HTR-8/SVneo (cell line): ENCODE results near the gene PTPRK.
A peak's percentile ranks its signal among the peaks of the same experiment; 100 is the strongest.

Source experiments
- DNase-seq: peaks from one replicate; pipeline ENCODE4 v3.0.0; 2011; ENCODE audit warnings: low spot score, mixed read lengths; ENCODE audit not compliant: insufficient read length
- FAIRE-seq: peaks from 2 replicates; lab custom pipeline; 2011; peaks lifted over from hg19 to GRCh38; lab: Jason Lieb, UNC

Gene PTPRK

DNA sequence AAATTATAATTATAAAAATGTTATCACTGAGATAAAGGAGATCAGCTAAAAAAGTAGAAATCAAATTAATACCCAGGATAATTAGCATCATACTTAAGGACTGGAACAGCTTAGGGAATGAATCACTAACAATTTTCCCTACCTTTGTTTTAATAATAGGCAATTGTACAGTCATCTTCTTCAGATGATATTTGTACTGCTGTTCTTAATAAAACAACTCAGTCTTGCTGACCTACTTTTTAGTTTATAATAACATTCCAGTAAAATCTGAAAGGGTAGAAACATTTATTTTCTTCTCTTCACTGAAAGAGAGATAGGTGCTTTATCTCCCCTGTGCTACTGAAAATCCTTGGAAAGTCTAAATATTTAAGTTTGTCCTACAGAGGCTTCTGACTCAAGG is 348.3 kb downstream of the PTPRK start:
- no peak for DNase-seq
- no peak for FAIRE-seq

DNA sequence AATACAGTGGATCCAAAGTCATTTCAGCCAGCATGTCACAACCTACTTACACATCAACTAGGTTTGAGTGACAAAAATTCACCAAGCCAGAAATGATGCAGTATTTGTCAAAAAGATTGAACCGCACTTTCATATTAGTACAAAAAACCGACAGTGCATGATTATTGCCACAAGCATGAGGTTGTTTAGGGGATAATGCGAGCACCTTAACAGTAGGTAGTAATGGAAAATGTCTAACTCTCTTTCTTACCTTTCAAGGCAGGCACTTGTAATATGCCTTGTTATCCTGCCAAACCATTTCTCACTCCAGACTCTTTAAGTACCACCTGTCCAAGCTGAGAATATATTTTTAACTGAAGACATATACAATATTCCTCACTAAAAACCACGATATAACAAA is 349.2 kb downstream of the PTPRK start:
- FAIRE-seq (no peak), DNase-seq (no peak)

DNA sequence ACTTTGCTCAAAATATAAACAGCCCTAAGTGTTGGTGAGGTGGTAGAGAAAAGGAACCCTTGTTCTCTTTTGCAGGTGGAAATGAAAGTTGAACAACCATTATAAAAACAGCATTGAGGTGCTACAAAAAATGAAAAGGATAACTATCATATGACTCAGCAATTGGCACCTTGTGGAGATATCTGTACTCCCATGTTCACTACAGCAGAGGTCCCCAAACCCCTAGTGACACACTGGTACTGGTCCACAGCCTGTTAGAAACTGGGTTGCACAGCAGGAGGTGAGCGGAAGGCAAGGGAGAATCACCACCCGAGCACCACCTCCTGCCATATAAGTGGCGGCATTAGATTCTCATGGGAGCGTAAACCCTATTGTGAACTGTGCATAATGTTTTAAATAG is 352.2 kb downstream of the PTPRK start:
- no peak for DNase-seq
- FAIRE-seq = no peak

DNA sequence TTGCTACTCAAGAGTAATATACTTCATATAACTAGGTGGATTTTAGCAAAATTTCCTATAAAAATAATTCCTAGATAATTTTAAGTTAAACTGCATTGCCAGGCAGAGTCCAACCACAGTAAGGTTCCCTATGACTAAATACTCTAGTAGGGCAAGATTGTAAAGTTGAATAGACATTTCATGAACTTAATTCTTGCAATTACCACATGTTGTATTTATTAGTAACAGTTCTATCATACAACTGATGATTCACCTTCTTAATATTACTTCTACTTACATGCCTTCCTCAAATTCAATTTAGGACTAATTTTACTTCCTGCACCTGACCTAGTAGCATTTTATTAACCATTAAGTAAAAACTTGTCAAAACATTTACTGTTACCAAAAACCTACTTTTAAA is 352.8 kb downstream of the PTPRK start:
- FAIRE-seq = no peak

DNA sequence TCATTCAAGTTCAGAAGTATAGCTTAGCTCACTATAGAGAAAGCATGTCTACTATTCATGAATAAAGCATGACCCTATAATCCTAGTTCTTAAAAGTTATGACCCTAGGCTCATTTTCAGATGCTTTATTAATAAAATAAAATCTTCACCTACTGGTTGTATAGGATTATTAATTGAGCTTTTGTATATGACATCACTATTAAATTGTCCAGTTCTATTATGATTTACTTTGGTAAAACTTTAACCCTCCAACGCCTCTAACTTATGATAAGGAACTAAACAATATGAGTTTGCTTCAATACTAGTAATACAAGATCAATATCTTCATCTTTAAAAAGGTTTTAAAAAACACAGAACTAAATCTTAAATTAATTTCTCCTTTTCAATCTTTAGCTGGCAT is 356.1 kb downstream of the PTPRK start:
- FAIRE-seq (no peak), DNase-seq (no peak)

More for the DNA sequence above, 352.8 kb downstream of the PTPRK start:
- DNase-seq = no peak

DNA sequence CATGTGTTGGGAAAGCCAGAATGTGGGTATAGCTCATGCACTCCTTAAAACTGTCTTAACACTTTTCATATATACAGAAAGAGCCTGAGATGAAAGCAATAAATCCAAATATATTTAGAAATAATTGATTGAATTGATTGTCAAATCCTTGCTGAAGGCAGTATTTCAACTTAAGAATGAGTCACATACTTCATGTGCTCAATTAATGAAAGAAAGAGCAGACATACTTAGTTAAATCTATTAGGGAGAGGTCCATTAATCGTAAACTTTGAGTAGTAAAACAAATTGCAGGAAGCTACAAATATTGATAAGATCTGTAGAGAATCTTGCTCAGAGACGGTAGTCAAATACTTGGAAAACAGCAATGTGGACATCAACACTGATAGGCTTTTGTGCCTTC is 358.0 kb downstream of the PTPRK start:
- no peak for DNase-seq
- no peak for FAIRE-seq

DNA sequence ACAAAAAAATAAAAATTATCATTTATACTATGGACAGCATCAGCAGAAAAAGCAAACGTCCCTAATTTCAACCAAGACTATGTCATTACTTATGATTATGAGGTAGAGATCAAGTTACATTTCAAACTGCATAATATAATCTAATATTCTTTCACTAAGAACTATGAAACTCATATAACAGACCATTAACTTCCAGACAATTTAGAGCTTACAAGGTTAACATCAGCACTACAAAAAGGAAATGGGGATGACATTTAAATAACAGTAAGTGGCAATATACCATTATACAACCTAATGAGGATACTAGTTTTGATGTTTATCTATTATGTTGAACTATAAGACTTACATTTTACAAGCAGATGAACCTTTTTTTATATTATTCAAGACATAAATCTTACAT is 358.6 kb downstream of the PTPRK start:
- DNase-seq (no peak), FAIRE-seq (no peak)

DNA sequence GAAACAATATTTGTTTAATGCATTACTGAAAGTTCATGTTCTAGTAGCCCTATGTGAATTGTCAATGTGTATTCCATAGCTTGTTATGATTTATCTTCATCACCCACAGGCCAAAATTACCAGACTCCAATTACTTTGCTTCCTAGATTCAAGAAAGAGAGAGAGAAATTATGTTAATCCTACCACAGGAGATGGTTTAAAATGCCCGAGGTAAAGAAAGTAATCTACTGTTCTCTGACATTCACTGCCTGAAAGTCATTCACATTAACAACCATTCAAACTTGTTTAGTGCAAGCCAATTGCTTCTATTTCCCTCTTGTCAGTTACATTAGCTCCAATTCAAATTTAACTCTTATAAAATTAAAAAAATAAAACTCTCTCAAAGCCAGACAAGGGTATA is 359.1 kb downstream of the PTPRK start:
- no peak for FAIRE-seq

DNA sequence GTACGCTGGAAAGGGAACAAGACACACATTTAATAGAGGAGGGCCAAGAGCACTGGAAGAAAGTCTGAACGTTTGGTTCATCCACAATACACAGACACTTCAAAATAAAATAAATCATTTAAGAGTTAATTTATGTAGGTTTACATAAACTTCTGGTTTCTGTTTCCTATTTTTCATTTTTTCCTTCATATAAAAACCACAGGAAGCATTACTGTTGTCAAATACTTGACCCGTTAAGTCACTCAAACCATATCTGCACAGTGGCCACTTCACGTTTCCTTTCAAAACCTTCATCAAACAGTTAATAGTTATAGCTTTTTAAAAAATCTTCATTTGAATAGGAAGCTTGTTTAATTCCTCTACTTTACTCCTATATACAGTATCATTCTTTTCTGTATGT is 361.9 kb downstream of the PTPRK start:
- FAIRE-seq (no peak), DNase-seq (no peak)

More for the DNA sequence above, 359.1 kb downstream of the PTPRK start:
- no peak for DNase-seq

DNA sequence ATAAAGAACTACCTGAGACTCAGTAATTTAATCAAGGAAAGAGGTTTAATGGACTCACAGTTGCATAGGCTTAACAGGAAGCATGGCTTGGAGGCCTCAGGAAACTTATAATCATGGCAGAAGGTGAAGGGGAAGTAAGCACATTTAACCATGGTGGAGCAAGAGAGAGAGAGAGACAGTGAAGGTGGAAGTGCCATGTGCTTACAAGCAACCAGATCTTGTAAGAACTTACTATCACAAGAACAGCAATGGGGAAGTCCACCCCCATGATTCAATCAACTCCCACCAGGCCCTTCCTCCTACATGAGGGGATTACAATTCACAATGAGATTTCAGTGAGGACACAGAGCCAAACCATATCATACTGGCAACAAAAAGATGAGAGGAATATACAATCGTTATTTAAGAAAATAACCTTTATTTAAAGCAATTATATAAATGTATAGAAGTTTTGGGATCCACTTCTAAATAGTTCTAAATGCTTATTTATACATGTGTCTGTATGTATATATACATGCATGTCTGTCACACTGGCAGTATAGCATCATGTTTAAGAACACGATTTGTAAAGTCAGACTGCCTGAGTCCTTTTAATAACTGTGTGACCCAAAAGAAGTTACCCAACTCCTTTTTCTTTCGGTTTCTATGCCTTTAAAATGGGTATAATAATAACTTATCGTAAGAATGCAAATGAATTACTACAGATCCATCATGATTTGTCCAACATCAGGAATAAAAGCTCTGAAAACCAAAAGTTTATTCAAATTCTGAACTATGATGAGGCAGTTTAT is 363.9 kb downstream of the PTPRK start:
- FAIRE-seq (no peak), DNase-seq (no peak)

DNA sequence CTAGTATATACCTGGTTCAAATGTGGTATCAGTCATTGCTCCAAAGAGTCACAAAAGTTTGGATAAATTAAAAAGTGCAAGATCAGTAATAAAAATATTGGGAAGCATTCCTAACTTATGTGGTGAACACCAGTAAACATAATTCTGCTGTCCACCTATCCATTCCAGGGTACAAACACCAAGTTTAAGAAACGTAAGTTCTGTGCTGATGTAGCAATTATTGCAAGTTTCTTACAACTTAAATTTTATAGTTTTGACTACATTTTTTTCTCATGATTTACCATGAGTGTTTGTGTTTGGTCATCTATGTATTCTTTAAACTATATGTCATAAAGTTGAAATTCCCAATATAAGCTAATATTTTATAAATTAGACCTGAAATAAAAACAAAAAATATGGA is 364.6 kb downstream of the PTPRK start:
- FAIRE-seq = no peak
- DNase-seq = no peak

DNA sequence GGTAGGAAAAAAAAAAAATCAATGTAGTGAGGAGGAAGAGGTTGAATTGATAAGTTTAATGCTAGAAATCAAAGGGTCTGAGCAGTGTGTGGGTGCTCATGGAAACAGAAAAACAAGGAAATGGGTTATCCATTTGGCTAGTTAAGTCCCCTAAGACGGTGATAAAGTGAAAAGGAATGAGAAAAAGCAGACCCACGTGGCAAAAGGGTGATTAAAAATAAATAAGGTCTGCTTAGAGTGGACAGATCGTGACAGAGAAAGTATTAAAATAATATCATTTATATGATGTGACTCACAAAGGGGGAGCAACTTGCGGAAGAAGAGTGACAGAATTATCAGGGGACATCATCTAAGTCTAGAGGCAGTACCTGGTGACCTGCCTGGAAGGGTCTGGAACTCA is 367.8 kb downstream of the PTPRK start:
- FAIRE-seq = no peak
- no peak for DNase-seq

DNA sequence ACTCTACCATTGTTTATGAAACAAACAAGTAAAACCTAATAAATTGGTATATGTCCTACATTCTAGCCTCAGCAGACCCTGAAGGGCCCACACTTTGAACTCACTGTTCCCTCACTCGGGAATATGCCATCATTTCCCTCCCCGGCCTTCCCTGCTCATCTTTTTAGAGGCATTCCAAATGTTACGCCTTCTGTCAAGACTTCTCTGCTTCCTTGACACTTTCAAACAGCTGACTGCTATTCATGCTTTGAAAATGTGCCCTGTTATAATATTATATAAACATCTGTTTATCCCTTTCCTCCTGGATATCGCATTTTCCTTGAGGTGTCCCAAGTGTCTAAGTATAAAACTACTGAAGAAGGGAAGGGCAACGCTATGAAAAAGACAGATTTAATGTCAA is 370.0 kb downstream of the PTPRK start:
- DNase-seq = no peak
- FAIRE-seq = no peak

DNA sequence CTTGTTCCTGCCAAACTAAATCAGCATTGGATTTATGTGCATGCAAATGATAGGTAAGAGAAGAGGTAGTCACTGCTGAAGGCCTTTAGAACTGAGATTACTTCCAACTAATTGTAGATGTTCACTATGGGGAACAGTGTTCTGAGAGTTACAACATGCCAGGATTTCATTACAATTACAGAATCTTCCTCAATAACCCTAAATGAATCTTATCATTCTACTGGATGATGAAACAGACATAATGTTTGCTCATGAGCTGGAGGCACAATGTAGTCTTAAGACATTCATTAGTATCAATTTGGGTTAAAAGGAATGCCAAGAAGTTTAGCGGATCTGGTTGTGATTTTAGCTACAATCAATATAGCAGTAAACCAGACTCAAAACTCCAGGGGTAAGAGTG is 370.6 kb downstream of the PTPRK start:
- FAIRE-seq (no peak), DNase-seq (no peak)

DNA sequence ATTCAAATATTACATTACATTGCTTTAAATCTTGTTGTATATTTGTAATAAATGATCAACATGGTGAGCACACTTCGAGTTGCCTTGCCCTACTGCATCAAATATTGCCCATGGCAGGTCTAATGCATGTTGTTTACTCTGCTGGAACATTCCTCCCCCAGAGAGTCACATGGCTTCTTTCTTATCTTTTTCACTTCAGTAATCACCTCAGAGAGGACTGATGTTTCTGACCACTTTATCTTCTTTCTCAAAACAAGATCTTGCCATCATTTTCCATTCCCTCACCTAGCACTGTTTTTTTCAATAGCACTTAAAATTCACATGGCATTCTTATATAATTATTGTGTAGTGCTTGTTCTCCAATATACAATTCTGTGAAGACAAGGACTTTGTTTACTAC is 376.1 kb downstream of the PTPRK start:
- no peak for FAIRE-seq
- DNase-seq = no peak

DNA sequence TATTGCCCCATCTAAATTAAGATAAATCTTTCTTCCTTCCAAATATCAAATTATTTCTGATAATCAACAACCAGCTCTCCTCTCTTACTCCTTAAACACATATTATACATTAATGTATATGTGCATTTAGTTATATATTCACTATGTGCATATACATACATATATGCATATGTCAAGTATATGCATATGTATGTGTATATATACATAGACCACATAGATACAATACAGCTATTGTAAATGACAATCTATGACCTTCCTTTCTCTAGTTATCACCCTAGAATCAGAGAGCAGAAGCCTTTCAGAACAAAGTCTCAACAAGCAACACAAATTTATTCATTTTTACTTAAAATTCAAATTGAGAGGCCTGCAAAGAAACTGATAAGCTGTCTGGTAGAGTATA is 378.5 kb downstream of the PTPRK start:
- FAIRE-seq (no peak), DNase-seq (no peak)

DNA sequence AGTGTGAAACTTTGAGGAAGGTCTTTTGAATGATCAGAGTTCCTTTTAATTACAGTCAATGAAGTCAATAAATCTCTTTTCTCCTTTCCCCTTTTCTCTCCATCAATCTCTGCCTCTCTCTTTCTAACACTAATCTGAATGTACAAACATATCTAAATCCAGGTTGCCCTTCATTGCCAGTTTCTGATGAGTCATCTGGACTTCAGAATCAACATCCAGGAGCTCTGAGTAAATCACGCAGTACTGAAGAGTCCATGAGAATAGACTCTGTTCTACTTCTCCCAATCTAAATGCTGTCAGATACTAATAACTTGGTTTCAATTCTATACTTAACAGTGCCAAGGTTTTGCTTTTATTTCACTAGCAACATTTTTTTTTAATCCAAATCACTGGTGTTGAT is 380.9 kb downstream of the PTPRK start:
- DNase-seq (no peak), FAIRE-seq (no peak)

DNA sequence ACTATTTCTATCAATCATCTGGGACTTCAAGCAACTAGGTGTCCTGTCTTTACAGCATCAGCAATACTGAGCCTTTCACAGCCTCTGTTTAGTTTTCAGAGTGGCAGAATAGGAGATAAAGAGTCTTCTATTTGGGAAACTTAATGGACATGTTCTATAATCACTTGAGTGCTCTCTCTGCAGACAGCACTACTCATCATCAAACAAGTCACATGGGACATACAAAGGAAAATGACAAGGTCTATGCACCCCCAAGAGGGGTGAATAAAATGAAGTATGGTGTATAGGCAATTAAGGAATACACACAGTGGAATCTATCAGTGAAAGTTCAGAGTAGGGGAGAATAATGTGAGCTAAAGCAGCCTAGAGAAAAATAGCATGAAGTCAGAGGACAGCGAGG is 381.7 kb downstream of the PTPRK start:
- DNase-seq (no peak), FAIRE-seq (no peak)

DNA sequence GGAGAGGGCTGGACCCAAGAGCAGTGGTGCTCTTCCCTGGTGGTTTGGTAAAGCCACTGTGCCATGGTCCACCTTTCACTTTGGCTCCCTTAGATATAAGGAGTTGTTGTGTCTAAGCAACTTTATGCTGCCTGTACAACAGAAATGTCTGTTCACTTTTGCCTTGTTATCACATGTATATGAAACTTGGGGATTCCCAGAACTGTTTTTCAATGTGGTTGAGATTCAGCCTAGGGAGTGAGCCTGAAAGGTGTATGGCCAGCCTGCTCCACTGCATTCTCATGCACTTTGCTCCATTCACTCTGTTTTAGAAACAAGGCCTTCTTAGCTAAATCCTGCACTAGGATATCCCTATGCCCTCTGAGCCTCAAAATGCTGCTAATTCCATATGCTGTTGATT is 385.1 kb downstream of the PTPRK start:
- FAIRE-seq = peak; percentile 74
- no peak for DNase-seq

DNA sequence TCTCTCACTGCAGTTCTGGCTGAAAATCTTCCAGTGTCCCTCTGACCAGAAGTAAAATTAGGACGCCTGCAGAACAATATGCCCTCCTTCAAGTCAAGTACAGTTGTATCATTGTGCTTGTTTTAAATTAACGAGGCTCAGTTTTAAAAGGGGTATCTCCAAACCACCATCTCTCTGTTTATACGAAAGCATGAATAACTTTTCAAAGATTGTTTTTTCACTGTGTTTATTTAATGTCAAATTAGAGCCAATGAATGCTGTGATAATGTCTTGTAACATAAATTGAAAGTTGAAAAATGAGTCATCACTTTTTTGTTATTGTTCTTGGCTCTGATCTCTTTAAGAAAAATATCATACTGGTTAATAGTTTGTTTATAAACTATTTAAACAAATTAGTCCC is 388.8 kb downstream of the PTPRK start:
- no peak for FAIRE-seq
- no peak for DNase-seq

DNA sequence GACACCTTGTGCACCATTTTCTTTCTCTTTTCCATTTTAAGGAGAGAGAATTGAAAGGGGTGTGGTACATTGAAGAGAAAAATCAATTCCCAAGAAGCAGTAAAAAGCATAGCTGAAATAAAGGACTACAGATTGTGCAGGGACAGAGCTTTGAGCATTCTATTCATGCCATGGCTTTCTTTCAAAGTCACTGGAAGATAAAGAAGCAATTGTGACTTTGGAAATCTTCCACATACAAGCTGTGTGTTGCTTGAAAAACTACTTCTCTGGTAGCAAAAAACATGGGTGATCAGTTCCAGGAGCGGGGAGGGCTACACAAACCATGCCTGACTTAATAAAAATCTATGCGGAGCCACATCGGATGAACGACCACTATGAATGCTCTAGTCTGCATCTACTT is 389.4 kb downstream of the PTPRK start:
- no peak for FAIRE-seq

DNA sequence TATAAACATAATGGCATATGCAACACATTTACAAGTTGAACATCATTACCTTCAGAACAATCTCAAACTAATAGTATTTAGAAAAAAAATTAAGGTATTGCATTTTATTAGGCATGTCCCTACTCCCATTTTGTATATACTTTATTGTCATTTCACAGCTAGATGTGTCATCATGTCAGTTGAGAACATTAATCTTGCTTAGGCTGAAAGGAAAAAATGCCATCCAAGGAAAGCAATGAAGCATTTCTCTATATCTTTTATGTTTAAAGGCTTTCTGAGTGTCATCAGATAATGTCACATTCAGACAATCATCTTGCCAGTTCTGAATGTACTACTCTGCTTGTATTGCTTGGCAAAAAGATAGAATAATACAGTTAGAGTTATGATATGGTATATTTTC is 390.7 kb downstream of the PTPRK start:
- FAIRE-seq (no peak), DNase-seq (no peak)

More for the DNA sequence above, 389.4 kb downstream of the PTPRK start:
- no peak for DNase-seq
